DMS79 (cell line): ENCODE results near the gene TEP1.

Source experiments
- DNase-seq: peaks from one replicate; lab custom pipeline; 2025; lab: John Stamatoyannopoulos, UW

Gene TEP1

DNA sequence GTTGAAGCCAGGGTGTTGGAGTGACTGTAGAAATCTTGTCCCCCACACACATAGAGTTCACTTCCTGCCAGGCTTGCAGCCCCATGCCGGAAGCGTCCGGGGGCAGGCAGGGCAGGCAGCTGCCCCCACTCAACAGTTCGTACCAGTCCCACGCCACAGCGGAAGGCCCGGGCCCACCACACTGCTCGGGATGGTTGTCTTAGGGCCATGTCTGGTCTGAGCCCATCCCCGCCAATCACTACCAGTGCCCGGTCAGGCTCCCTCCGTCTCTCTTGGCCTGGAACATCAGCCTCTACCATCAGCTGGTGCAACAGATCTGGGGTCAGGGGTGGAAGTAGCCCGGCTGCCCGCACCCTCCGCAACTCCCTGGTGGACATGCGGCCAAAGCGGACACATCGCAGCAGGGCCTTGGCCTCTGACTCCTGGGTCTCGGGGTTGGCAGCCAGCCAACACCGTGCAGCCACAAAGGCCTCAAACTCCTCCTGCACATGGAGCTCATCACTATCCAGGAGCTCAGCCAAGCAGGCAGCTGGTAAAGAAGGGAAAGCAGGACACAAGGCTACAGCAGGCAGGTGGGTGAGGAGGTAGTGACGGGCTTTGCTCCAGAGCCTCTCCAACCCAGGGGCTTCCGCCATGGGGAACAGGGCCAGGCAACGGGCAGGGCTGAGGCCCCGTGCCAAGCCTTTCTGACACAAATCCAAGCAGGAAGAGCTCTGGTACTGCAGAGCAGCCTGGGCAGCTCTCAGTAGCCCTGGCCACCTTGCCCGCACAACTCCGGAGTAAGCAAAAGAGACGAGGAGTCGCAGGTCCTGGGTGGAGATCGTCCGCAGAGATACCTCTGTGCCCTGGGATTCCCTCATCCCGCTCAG, 16.7 kb upstream of the TEP1 start:
- no peak for DNase-seq

DNA sequence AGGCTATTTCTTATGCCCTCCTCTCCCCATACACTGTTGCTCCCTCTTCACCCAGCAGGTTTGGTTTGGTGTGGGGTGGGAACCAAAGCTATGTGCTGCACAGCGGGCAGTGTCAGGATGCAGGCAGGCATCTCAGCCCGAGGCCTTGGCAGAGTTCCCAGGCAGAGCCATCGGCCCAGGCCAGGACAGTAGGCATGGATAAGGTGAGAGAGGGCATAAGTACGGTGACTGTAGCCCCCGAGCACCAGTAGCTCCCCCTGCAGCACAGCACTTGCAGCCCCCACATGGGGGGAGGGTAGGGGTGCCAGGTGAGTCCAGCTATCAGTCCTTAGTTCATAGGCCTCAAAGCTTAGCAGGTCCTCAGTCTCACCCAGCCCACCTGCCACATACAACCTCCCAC, 15.5 kb upstream of the TEP1 start:
- no peak for DNase-seq

DNA sequence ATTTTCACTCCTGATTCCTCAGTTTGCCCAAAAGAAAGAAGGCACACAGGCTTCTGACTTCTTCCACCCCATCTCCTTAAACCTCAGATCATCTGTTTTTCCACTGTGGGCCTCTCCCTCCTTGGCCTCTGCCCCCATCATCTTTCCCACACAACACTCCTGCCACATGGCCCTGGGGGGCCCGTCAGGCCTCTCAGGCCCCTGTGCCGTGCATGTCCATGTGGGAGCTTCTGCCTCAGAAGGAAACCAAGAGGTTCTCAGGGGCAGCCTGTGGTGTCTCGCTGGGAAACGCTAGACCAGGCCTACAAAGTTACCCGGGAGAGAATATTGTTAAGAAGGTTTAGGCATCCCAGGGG, 14.7 kb upstream of the TEP1 start:
- DNase-seq, result no peak

DNA sequence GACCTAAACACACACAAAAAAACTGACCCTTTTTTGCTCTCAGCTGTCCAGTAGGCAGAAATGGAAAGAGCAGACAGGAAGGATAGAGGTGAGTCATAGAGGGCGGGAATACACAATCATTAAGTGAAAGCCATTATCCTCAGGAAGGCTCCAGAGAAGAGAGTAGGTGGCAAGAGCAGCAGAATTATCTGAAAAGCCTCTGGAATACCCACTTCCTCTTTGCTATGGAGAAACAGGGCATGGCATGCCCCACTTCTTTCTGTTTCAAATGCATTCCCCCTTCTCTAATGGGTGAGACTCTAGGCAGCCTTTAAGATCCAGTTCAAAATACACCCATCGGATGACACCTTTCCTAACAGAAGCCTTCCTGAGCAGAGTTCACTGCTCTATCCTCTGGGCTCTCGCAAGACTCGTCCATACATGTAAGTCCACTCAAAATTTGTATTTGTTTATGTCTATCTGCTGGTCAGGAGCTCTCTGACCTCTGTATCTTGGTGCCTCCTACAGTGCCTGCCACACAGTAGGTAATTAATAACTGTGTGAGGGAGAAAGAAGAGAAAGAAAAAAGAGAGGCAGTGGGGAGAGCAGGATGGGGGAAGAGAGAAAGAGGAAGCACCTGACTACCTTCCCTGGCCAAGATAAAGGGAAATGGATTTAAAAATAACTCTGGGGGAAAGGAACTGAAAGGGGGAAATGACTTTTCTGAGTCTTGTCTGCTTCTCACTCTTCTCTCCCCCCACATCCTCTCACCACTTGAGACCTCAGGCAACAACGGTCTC, 14.1 kb upstream of the TEP1 start:
- DNase-seq, result no peak

DNA sequence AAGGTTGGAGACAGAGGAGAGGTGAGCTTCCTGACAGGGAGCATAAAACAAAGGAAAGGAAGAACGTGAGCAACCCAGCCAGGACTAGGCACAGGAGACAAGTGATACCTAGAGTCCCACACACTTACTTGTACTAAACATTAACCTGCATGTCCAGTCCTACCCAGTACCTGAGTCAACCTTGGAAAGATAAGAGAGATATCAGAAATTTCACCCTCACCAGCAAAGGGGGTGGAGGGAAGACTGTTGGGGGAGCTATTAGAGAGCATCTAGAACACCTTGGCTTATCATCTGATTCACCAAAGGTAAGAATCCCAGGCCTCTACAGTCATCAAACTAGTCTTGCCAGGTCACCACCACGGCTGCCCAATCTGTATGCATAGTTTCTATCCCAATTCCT, 11.6 kb upstream of the TEP1 start:
- no peak for DNase-seq

DNA sequence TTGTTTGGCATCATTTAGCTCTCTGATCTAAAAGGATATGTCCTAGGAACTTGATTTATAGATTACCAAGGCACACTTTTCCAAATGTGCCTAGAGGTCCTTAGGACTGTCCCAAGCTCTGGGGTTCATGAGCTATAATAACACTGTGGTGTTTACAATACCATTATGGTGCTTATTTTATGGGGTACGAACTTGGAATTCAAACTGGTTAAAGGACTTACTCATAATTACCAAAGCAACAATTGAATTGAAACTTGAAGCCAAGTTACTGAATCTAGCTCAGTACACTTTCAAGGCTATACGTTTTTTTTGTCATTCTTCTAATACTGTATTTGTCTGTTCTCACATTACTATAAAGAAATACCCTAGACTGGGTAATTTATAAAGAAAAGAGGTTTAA, 9.6 kb upstream of the TEP1 start:
- no peak for DNase-seq

DNA sequence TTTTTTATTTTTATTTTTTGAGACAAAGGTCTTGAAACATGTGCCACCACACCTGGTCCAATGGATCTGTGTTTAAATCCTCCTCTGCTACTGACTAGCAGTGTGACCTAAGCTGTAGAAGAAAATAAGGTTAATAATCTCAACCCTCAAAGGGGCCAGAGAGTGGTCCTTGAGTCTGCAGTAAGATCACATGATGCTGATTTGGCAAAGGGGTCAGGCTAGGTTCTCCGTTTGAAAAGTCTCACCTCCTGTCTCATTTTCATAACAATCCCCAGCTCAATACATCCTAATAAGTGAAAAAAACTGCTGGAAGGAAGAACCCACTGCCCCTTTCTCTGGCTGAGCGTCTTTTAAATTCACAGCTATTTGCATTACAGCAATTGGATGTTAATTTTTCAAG, 8.0 kb upstream of the TEP1 start:
- DNase-seq, result peak; percentile 92

DNA sequence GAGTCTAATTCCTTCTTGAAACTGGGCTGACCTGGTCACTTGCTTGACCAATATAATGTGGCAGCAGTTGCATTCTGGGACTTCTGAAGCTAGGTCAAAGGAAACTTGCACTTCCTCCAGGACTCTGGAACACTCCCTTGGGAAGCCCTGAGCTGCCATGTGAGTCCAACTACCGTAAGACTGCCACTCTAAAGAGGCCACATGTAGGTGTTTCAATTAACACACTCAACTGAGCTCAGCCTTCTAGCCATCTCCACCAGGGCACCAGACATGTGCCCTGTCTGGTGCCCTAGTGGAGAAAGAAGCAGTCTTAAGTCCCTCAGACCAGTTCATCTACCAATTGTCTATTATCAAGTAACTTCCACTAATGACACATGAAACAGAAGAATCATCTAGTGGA, 6.1 kb upstream of the TEP1 start:
- no peak for DNase-seq

DNA sequence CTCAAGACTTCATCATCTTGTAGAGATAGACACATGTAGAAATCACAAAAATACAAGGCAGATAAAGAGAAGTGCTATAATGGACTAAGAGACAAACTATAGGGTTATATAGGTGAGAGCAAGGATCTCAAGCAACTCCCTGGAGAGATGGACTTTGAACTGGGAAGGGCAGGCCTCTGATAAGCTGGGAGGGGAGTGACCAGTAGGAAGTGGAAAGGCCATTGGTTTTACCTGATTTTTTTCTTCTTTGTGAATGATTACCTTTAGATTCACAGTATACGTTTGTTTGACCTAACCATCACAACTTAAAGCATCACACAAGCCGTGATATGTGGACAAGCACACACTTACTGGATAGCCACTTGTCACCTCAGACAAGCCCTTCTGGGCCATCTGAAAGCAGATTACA, 5.2 kb upstream of the TEP1 start:
- DNase-seq, result no peak

DNA sequence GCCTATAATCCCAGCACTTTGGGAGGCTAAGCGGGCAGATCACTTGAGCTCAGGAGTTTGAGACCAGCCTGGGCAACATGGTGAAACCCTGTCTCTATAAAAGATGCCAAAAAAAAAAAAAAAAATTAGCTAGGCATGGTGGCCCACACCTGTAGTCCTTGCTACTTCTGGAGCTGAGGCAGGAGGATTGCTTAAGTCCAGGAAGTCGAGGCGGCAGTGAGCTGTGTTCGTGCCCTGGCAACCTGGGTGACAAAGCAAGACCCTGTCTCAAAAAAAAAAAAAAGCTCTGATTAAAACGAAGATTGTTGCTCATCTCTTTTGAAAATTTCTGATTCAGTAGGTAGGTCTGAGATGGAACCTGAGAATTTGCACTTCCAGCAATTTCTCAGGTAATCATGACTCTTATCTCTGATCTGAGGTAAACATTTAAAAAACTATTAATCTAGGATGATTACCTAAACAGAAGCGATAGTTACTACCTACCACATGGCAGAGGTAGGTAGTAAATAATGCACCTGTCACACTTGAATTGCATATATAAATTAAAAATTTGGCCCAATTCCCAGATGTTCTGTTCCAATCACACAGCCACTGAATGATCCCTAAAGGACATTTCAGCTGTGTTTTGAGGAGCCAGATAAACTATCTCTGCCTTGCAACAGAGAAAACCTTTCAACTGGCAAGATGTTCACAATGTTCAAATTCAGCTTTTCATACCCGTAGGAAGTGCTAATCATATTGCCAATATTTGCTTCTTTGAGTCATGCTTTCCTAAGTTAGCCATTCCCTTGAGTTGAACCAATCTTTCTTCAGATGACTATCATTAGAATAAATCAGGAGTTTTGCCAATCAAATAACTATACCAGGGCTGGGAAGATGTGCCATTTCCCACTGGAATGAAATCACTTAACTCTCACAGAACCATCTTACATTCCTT, 4.2 kb upstream of the TEP1 start:
- DNase-seq, result peak; percentile 77

DNA sequence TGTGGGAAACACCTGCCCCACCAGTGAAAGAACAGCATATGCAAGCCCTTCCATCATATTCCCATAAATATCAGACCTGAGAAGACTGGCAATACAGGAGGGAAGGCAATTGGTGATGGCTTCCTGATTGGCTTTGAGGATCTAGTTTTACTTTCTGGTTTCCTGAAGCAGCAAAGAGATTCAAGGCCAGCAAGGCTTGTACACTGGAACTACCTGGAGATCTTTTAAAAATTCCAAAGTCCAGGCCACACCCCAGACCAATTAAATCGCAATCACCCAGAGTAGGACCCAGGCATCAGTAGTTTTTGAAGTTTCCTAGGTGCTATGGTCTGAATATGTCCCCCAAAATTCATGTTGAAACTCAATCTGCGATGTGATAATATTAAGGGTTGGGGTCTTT, 2.9 kb upstream of the TEP1 start:
- DNase-seq, result no peak

DNA sequence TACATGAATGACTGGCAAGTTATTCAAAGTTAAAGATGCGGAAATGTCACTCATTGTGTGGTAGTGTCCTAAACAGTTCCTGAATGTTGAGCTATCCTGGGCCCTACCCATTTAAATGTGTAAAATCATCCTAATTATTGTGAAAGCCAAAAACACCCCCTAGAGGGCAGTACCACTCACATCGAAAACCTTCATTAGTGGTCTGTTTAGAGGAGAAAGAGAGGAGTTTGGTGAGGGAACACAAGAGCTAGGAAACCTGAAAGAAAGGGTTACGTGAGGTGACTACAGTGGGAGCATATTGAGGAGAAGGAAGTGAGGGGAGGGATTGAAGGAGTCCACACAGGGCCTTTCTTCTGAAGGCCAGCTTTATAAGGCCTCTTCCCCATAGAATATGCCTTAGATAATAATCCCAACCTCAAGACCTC, 2.5 kb upstream of the TEP1 start:
- peak; percentile 15 for DNase-seq

DNA sequence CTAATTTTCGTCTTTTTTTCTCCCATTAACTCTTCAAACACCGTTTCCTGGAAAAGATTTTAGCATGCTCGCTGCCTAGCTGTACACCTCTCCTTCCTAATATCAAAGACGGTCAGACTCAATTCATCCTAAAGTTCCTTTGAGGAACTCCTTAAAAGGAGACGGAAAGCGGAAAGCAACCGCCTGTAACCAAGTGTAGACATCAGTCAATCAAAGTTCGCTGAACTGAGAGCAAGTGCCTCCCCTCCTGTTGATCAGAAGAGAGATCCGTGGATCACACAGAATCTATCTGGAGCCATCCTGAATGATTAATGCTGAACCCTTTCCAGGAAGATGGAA, 412 bp upstream of the TEP1 start:
- no peak for DNase-seq

DNA sequence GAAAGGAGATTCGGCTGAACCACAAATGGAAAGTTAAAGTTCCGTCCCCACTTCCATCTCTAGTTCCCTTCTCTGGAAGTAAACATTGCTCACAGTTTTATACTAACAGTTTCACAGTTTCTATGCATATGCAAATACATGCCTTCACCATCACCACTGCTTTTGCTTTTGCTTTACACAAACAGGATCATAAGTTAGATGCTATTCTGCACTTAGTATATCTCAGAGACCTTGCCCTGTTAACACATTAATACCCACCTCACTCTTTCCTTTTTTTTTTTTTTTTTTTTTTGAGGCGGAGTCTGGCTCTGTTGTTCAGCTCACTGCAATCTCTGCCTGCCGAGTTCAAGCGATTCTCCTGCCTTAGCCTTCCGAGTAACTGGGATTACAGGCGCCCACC, 890 bp downstream of the TEP1 start:
- DNase-seq, result no peak

DNA sequence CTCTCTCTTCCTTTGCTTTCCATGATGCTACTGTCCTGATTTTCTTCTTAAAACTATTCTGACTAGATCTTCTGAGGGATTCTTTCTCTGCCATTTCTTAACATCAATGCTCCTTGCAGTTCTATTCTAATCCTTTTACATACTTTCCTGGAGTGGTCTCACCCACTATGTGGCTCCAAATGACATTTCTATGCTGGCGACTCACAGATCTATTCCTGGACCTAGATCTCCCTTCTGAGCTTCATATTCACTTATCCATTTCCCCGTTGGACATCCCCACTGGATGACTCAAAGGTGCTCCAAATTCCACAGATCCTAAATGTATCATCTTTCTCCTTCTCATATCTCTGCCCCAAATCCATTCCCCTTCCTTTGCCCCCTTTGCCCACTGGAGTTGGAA, 4.1 kb downstream of the TEP1 start:
- DNase-seq, result no peak

DNA sequence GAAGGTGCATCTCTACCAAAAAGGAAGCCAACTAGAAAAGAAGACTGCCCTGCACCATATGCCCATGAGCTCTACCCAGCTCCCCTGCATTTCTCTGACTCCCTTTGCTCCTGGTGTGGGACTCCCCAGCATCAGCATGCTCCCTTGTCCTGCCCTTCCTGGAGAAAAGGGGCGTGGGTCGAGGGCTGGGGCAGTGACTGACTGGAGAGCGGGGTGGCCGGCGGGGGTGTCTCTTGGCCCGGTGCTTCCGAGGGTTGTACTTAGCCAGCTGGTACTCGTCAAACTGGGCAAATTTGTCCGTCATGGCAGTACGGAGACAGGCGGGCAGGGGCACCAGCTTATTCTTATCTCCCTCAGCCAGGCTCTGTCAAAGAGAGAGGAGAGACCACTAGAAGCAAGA, 9.8 kb downstream of the TEP1 start:
- DNase-seq, result no peak

DNA sequence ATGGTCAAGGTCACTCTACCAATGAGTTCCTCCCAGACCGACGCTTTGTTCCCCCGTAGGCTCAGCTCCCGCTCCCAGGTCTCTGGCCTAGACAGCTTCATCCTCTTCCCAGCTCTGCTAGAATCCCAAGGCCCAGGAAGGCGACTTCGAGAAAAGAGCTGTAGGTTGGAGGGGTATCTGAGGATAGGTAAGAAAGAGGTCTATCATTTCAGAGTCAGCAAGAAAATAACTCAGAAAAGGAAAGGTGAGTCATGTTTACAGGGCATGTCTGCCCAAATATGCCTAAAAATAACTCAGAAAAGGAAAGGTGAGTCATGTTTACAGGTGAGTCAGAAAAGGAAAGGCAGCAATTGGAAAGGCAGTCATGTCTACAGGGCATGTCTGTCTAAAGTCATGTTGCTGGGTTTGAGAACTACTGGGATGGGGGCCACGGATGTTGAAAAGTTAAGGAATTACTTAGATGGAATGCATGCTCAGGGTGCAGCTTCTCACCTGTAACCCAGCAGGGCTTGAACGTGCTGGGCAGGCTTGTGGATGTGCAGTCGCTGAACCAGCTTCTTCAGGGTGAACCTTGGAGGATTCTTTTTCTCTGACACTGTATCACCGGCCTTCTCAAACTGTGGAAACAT, 12.2 kb downstream of the TEP1 start:
- no peak for DNase-seq

DNA sequence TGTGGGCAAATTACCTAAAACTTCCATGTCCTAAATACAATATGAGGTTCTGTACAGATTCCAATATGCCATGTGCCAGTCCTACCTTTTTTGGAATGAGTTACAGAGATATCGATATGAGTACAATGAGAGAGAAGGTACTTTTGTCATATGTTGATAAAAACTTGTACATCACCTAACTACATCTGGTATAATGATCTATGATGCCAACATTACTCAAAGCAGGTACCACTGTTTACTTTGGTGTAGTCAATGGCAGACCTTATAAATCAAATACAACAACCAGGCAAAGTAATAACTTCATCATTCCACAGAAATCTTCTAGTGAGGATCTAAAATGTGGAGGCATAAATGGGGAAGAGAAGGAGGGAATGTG, 12.7 kb downstream of the TEP1 start:
- no peak for DNase-seq

DNA sequence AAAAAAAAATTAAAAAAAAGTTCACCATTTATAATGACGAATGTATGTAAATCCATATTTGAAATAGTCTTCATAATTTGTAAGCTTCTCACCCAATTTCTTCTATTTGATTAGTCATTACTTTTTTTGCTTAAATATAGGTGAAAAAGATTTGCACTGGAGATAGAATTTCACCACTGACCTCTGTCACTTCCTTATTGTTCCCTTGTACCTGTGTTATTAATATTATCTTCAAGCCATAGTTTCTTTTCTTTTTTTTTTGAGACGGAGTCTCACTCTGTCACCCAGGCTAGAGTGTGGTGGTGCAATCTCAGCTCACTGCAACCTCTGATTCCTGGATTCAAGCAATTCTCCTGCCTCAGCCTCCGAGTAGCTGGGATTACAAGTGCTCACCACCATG, 15.8 kb downstream of the TEP1 start:
- DNase-seq, result no peak

DNA sequence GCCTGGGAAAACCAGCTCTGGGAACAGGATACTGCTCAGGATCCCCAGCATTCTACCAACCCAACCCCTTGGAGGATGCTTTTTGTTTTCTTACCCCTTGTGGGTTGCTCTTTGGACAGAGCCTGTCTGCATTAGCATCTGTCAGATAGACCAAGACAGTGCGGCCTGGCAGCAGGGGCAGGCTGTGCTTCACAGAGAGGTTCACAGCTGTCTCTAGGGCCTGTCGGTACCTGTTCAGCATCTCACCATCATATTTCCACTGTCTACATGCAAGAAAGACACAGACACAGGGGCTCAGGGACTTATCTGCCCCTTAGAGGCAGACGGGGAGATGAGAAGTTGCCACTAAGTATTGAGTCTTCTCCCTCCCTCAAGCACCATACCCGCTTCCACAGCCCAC, 21.8 kb downstream of the TEP1 start:
- no peak for DNase-seq

DNA sequence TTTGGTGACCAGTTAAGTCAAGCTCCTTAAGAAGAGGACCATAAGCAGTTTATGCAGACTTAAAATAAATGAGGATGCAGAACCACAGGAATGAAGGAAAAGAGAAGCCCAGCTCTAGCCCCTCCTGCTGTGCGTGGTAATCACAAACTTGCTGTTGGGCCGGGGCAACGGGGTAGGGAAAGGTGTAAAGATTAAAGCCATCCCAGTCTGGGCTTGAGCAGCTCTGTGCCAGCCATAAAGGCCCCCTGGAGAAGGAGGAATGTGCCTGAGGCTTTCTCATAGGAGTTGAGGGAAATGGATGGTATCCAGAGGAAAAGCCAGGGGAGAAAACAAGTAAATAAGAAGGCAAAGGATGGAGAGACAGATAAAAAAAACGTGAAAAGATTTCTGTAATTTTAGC, 25.1 kb downstream of the TEP1 start:
- no peak for DNase-seq

DNA sequence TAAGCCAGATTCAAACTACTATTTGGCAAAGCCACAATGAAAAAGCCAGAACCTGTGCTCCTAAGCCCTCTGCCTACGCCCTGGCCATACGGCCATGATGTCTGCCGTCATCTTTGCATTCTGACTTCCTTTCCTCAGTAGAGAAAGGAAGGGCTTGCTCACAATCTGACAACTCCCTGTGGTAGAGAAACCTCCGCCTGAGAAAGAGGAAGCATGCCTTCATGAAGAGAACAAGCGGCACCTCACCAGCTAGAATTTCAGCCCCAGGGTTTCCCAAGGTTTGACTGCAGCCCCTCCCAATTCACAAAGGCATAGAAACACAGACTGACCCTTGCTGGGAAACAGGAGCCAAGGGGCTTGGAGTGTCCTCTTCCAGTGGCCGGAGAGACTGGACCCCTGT, 25.7 kb downstream of the TEP1 start:
- DNase-seq, result no peak
